Measurements from ENCODE around the gene ADGRD1.

Gene ADGRD1

DNA sequence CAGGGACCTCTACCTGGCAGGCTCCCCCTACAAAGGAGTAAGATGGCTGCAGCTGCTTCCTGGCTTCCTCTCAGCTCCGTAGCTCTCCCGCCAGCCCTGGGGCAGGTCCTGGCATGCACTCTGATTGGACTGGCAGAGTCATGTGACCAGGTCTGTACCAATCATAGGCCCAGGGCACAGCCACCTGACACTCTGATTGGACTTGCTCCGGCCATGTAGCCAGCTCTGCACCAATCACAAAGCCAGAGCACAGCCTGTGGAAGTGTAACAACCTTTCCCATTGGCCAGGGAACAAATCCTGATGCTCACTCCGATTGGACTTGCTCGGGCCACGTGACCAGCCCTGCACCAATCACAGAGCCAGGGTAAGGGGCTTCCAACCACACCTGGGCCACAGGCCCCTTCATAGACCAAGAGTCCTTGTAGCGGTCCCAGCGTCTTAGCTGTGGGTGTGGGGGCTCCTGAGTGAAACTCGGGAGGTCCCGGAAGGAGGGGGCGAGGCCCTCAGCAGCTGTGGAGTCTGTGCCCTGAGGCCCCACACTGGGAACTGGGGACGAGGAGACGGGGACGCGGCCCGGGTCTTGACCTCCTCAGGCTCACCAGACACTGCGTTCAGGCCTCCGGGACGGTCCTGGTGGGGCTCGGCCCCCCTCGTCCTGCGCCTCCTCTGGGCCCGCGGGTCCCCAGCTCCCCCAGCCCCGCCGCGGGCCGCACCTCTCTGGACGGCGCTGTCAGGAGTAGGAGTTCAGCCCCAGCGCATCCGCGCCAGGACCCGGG lies 210.6 kb downstream of the ADGRD1 start:
- no peak for DNase-seq (ENCODE audit: low read depth in 2 of 2)

DNA sequence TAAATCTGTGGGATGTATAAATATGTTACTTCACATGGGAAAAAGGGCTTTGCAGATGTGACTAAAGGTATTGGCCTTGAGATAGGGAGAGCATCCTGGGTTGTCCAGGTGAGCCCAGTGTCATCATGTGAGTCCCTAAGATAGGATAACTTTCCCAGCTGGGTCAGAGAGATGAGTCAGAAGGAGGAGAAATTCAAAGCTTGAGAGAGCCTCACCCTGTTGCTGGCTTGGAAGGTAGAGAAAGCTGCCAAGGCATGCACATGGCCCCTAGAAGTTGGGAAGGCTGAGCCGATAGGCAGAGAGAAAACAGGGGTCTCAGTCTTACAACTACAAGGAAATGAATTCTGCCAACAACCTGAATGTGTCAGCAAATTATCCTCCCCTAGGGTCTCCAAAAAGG lies 213.0 kb downstream of the ADGRD1 start:
- DNase-seq (ENCODE audit: low read depth in 2 of 2) = no peak

DNA sequence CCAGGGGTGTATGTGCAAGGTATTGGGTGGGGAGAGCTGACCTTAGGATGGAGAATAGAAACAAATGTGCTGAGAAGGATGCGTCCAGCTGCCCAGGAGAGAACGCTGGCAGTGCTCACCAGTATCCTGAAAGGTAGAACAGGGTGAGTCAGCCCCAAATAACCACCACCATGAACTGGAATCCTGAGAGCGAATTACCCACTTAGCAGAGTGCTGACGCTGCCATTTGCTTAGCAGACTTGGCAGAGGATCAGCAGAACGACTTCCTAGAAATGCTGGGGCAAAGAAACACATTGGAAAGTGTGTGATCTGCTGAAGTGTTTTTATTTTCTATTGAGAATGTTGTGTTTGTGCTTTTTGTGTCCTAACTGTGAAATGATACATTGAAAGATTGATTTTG lies 213.6 kb downstream of the ADGRD1 start:
- no peak for DNase-seq (ENCODE audit: low read depth in 2 of 2)

DNA sequence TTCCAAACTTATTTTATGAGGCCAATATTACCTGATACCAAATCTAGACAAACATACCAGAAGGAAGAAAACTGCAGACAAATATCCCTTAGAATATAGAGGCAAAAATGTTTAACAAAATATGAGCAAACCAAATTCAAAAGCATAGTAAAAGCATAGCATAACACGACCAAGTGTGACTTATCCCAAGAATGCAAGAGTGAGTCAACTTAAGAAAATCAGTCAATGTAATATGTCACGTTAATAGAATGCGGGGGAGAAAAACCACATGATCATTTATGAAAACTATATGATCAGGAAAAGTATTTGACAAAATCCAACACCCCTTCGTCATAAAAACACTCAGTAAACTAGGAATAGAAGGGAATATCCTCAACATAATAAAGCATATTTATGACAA lies 217.3 kb downstream of the ADGRD1 start:
- DNase-seq (ENCODE audit: low read depth in 2 of 2) = no peak

DNA sequence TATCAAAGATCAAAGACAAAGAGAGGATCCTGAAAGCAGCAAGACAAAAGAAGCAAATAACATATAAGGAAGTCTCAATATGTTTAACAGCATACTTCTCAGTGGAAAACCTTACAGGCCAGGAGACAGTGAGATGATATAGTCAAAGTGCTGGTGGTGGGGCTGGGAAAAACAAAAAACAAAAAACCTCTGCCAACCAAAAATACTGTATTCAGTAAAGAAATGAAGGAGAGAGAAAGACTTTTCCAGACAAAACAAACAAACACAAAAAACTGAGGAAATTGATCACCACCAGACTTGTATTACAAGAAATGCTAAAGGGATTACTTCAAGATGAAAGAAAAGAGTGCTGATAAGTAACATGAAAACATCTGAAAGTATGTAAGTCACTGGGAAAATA lies 221.2 kb downstream of the ADGRD1 start:
- no peak for DNase-seq (ENCODE audit: low read depth in 2 of 2)

DNA sequence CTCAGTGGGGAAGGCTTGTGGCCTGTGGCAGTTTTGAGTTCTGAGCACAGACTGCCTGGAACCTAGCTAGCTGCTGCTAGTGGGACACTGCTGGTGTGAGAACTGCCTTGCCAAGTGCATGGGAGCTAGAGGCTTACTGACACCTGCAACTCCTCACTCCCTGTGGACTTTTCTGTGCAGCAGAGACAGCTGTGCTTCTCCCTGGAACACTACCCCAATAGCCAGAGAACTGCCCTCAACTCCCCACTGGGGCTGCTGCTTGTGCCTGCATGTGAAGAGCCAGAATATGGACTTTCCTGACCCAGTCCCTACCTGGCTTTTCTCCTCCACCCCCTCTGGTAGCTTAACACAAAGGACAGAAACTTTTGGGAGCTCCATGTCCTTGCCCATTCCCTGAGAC lies 222.6 kb downstream of the ADGRD1 start:
- DNase-seq (ENCODE audit: low read depth in 2 of 2) = no peak

DNA sequence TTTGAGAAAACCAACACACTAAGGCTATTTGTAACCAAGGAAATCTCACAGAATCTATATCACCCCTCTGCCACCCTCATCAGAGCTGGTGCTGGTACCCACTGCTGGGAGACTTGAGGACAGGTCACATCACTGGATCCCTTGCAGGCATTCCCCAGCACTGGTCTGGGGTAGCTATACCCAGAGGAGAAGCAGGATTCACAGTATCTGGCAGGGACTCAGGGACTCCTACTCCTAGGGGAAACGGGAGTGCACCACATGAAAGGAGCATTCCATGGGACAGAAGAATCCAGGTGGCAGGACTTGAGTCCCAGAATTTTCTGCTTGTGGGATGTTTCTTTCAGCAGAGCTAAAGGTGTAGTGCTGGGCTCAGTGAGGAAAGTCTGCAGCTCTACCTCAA lies 223.2 kb downstream of the ADGRD1 start:
- no peak for DNase-seq (ENCODE audit: low read depth in 2 of 2)

DNA sequence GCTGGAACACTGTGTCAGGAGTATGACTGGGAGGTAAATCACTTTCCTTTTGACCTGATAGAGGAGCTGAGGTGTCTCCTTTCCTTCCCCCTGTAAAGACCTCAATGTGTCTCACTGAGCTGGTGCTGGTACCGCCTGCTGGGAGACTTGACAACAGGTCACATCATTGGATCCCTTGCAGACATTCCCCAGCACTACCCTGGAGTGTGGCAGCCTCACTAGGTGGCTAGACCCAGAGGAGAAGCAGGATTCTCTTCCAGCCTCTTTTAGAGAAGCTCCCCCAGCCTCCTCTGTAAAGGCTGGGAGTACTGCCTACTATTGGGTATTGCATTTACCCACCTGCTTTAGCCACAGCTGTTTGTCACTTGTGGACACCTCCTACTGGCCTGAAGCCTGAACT lies 223.9 kb downstream of the ADGRD1 start:
- no peak for DNase-seq (ENCODE audit: low read depth in 2 of 2)

DNA sequence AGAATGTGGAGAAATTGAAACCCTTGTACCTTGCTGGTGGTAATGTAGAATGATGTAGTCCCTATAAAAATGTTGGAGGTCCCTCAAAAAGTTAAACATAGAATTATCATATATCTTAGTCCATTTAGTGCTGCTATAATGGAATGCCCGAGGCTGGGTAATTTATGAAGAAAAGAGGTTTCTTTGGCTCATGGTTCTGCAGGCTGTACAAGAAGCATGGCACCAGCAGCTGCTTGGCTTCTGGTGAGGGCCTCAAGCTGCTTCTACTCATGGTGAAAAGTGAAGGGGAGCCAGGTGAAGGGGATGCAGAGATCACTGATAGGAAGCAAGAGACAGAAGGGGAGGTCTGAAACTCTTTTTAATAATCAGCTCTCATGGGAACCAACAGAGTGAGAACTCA lies 233.9 kb downstream of the ADGRD1 start:
- no peak for DNase-seq (ENCODE audit: low read depth in 2 of 2)

DNA sequence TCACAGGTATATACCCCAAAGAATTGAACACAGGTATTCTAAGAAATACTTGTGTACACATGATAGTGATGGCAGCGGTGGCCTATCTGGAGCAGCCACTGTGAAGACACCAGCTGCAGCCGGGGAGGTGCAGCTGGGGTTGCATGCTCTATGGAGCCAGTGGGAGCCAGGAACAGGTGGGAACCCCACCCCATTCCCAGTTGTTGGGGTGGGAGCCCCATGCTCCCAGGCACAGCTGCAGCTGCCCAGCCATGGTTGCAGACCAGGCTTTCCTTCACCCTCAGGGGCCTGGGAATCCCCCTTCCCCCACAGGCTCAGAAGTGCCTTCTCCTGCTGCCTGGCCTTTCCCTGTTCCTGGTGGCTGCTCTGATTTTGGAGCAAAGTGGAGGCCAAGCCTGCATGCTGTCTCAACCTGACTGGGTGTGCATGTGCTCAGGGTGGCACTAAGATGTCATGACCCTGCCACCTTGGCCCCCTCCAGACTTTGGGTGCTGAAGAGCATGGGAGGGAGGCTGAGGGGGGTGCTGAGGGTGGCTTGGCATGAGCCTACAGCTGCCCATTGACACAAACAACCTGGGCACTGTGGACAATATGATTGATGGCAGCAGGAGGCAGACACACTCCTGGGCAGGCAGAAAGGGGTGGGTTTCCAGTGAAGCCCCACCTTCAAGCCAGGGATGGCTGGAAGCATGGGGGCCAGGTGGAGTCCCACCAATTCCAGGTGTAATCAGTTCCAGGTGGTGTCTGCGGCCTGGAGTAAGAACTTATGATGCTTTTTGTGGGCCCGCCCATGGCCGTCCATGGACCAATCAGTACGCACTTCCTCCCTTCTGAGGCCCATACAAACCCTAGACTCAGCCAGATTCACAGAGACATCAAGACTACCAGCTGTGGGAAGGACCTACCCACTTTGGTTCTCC lies 234.7 kb downstream of the ADGRD1 start:
- no peak for DNase-seq (ENCODE audit: low read depth in 2 of 2)

DNA sequence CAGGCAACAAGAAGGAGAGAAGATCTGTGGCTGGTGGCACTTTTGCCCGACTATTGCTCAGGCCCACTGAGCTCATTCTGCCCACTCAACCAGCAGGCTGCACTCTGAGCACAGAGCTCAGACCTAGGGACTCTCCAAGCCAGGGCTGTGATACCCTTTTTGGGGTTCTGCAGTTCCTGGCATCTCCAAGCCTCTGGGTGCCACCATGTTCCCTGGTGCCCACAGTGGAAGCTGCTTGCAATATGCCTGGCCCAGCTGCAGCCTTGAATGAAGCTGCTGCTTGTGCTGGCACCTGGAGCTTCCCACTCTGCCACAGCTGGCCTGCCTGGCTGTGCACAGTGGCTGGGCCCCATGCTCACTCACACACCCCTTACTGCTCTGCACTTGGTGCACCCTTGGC lies 236.1 kb downstream of the ADGRD1 start:
- no peak for DNase-seq (ENCODE audit: low read depth in 2 of 2)

DNA sequence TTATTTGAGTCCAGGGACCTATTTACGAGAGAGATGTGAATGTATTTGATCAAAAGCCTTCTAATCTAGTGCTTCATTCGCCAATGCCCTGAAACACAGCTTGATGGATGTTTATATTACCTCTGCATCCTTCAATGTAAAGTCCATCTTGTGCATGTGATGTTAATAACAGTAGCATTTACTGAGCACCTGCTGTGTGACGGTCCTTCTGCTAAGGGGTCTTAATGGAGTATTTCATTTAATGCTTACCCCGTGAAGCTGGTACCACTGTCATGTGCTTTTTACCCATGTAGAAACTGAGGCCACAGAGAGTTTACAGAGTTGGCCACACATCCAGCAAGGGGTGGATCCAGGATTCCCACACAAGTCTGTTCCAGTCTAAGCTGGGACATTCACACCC lies 237.3 kb downstream of the ADGRD1 start:
- no peak for DNase-seq (ENCODE audit: low read depth in 2 of 2)

Data from stimulated activated CD4-positive, alpha-beta T cell treated with anti-CD3 and anti-CD28 coated beads, Interleukin-4, amount 100 ng/mL, for 48 hours (primary cell).